Rectal smooth muscle tissue (tissue), 1 donor: ENCODE measurements around the gene FYN.

Experiments
- H3K27ac ChIP-seq: one replicate; pipeline ENCODE4 v1.7.0; 2013; ENCODE audit warnings: low read depth, low read length, inconsistent platforms
- H3K27me3 ChIP-seq: one replicate; pipeline ENCODE4 v1.7.0; 2013; ENCODE audit warnings: low read length; ENCODE audit not compliant: control insufficient read depth, insufficient read depth
- H3K36me3 ChIP-seq: one replicate; pipeline ENCODE4 v1.7.0; 2013; ENCODE audit warnings: low read length; ENCODE audit not compliant: control insufficient read depth, insufficient read depth
- H3K4me1 ChIP-seq: one replicate; pipeline ENCODE4 v1.7.0; 2013; ENCODE audit warnings: low read length; ENCODE audit not compliant: control insufficient read depth, insufficient read depth
- H3K4me3 ChIP-seq: one replicate; pipeline ENCODE4 v1.7.0; 2013; ENCODE audit warnings: low read length
- H3K9ac ChIP-seq: one replicate; pipeline ENCODE4 v1.7.0; 2013; ENCODE audit warnings: low read length

FYN gene

GRCh38 chr6:111862314-111862713, 10.9 kb downstream of the FYN start:
- H3K36me3 ChIP-seq = no peaks in the 10 kb centered on the region
- H3K4me1 ChIP-seq = peaks cover 5% of the 10 kb centered on the region
- H3K27me3 ChIP-seq = no peaks in the 10 kb centered on the region
- no peak overlapping the region for H3K4me3 ChIP-seq
- H3K27ac ChIP-seq = no peak overlapping the region
- no peak overlapping the region for H3K9ac ChIP-seq

GRCh38 chr6:111861431-111861885, 11.8 kb downstream of the FYN start:
- H3K4me3 ChIP-seq = no peak overlapping the region
- H3K4me1 ChIP-seq = peaks cover 9% of the 10 kb centered on the region
- H3K27ac ChIP-seq = no peak overlapping the region
- no peak overlapping the region for H3K9ac ChIP-seq
- H3K36me3 ChIP-seq = no peaks in the 10 kb centered on the region
- H3K27me3 ChIP-seq = no peaks in the 10 kb centered on the region

DNA sequence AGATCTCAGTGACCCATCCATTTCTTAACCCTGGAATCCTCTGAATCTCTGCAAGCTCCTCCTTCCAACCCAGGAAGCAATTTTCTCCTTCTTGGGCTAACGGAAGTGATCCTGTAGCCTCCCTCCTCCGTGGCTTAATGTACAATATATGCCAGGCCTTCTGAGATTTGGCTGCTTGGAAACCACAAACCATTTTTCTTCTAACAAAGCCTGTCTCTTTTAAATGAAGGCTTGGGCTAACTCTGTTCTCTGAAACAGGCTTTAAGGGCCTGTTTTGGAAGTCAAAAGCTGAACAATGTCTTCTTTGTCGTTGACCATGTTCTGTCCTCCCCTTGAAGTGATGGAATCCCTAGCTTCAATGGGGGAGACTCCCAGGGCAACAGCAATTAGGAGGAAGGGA, 14.9 kb downstream of the FYN start:
- Histone ChIP-seq H3K36me3 (no peaks in the 10 kb centered on the region), H3K4me1 (peaks cover 5% of the 10 kb centered on the region), H3K9ac (no peak overlapping the region), H3K27ac (no peak overlapping the region), H3K4me3 (no peak overlapping the region), H3K27me3 (no peaks in the 10 kb centered on the region)

GRCh38 chr6:111857674-111858337, 15.4 kb downstream of the FYN start:
- Histone ChIP-seq H3K4me1 (peaks cover 5% of the 10 kb centered on the region), H3K27ac (no peak overlapping the region), H3K36me3 (no peaks in the 10 kb centered on the region), H3K9ac (no peak overlapping the region), H3K4me3 (no peak overlapping the region), H3K27me3 (no peaks in the 10 kb centered on the region)

GRCh38 chr6:111855753-111856152, 17.5 kb downstream of the FYN start:
- no peak overlapping the region for H3K9ac ChIP-seq
- no peaks in the 10 kb centered on the region for H3K27me3 ChIP-seq
- H3K27ac ChIP-seq = no peak overlapping the region
- H3K4me1 ChIP-seq = peaks cover 5% of the 10 kb centered on the region
- no peak overlapping the region for H3K4me3 ChIP-seq
- H3K36me3 ChIP-seq = no peaks in the 10 kb centered on the region

DNA sequence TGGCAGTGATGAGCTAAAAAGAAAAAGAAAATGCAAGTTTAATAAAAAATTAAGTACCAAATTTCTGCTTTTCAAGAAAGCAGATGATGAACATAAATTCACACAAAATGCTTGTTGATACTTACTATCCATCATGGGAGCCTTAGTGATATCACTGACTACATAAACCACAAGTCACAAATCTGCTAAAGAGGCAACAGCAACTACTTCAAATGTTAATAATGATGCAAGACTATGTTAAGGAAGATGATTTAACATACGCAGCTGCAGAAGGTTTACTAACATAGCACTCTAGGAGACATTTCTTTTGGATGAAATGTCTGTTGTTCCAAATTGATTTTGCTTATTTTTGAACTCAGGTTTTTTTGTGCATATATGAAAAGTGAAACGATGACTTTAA, 18.6 kb downstream of the FYN start:
- H3K27me3 ChIP-seq = no peaks in the 10 kb centered on the region
- H3K4me1 ChIP-seq = peaks cover 5% of the 10 kb centered on the region
- H3K27ac ChIP-seq = no peak overlapping the region
- H3K4me3 ChIP-seq = no peak overlapping the region
- H3K9ac ChIP-seq = no peak overlapping the region
- H3K36me3 ChIP-seq = no peaks in the 10 kb centered on the region

DNA sequence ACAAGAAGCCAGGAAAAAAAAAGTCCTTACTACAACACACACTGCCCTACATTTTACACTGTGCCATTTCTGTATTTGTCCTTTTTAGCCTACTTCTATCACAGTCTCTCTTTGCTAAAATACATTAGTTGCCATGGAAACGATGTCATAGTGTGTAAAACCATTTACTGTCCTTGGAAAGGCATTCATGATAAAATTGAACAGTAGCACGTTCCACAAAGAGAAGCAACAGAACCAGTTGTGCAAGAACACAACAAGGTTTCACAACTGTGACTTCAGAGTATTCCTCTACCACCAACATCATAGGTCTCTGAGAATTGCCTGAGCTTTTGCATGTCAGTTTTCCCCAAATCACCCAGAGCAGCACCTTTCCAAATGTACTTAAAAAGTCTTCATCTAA, 20.5 kb downstream of the FYN start:
- Histone ChIP-seq H3K9ac (no peak overlapping the region), H3K36me3 (no peaks in the 10 kb centered on the region), H3K4me1 (peaks cover 5% of the 10 kb centered on the region), H3K27me3 (no peaks in the 10 kb centered on the region), H3K27ac (no peak overlapping the region), H3K4me3 (no peak overlapping the region)

DNA sequence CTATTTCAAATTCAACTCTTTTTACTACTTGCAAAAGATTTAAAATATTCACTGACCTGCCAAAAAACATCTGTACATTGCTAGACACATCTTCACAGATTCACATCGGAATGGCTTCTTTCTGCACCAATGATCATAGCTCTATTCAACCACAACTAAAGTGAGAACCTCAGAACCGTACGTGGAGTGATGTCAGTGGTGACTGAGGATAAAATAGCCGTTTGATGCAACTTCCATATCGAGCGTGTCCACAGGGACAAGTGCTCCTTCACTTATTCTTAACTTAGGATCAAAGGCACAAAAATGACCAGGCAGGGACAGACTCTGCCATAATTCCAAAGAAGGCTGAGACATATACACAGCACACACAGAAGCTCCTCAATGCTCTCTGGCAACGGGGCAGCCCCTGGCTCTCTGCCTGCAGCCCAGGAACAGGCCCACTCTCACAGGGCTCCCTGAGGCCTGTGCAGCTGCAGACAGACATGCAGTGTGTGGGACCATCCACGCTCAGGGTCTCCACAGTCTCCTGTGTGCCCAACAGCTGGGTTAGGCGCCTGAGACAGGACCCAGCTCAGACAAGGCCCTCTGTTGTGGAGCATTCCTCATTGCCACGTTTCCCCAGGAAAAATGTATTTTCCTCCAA, 22.8 kb downstream of the FYN start:
- Histone ChIP-seq H3K9ac (no peak overlapping the region), H3K27me3 (no peaks in the 10 kb centered on the region), H3K4me1 (no peaks in the 10 kb centered on the region), H3K36me3 (no peaks in the 10 kb centered on the region), H3K27ac (no peak overlapping the region), H3K4me3 (no peak overlapping the region)

DNA sequence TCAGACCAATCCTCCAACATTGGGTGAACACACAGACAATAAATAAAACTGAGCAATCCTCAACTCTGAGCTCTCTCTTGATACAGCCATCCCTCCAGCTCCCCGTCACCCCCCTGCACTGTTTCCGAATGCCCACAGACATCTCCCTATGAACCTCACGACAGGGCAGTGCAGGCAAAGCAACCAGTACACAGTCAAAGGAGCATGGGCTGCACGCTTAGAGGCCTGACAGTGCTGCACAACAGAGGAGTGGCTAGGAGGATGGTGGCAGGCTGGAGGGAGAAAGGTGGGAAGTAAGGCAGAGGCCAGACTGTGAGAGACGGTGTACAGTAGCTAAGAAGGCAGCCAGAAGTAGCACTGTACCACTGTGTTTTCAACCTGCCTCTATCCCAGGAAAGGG, 24.0 kb downstream of the FYN start:
- H3K4me3 ChIP-seq = no peak overlapping the region
- no peaks in the 10 kb centered on the region for H3K4me1 ChIP-seq
- H3K27ac ChIP-seq = no peak overlapping the region
- no peaks in the 10 kb centered on the region for H3K36me3 ChIP-seq
- H3K27me3 ChIP-seq = no peaks in the 10 kb centered on the region
- H3K9ac ChIP-seq = no peak overlapping the region

- Histone ChIP-seq H3K4me1 (no peaks in the 10 kb centered on the region), H3K27ac (no peak overlapping the region), H3K36me3 (no peaks in the 10 kb centered on the region), H3K27me3 (no peaks in the 10 kb centered on the region), H3K9ac (no peak overlapping the region), H3K4me3 (no peak overlapping the region)
Measured at GRCh38 chr6:111848262-111848812, 24.9 kb downstream of the FYN start.

- Histone ChIP-seq H3K4me3 (no peak overlapping the region), H3K4me1 (no peaks in the 10 kb centered on the region), H3K9ac (no peak overlapping the region), H3K27me3 (no peaks in the 10 kb centered on the region), H3K36me3 (no peaks in the 10 kb centered on the region), H3K27ac (no peak overlapping the region)
Measured at GRCh38 chr6:111846492-111847409, 26.5 kb downstream of the FYN start.

- no peak overlapping the region for H3K27ac ChIP-seq
- H3K4me1 ChIP-seq = no peaks in the 10 kb centered on the region
Measured at GRCh38 chr6:111846066-111846465, 27.2 kb downstream of the FYN start.

More at GRCh38 chr6:111846066-111846465, 27.2 kb downstream of the FYN start:
- Histone ChIP-seq H3K27me3 (no peaks in the 10 kb centered on the region), H3K4me3 (no peak overlapping the region), H3K9ac (no peak overlapping the region), H3K36me3 (no peaks in the 10 kb centered on the region)
